Right atrium auricular region (tissue), 2 donors: ENCODE data around the gene SRGAP1. TPM values are rescaled to one million over a fixed set of nuclear protein-coding genes. Genes with fewer than 3 reads are reported as not detected.

Experiments
- DNase-seq: peaks from one replicate; pipeline ENCODE4 v3.0.0-alpha.2; 2019; ENCODE audit warnings: low spot score
- H3K27ac ChIP-seq, 2 donors: fragments of 200-600 bp; sonication (generic); 1 replicate in 1 of 2; 2 replicates in 1 of 2; pipeline ENCODE4 v1.5.1; 2016 to 2019
- H3K27me3 ChIP-seq, 2 donors: fragments of 200-600 bp; sonication (generic); one replicate each; pipeline versions ENCODE4 v1.5.1 to v1.6.0; 2017 to 2019
- H3K36me3 ChIP-seq: fragments of 200-600 bp; sonication (generic); one replicate; pipeline ENCODE4 v1.5.1; 2016
- H3K4me1 ChIP-seq, 2 donors: fragments of 200-600 bp; sonication (generic); one replicate each; pipeline versions ENCODE4 v1.5.1 to v1.6.0; 2017 to 2019
- H3K4me3 ChIP-seq, 2 donors: fragments of 200-600 bp; sonication (generic); 1 replicate in 1 of 2; 2 replicates in 1 of 2; pipeline ENCODE4 v1.5.1; 2017 to 2019; ENCODE audit warnings: mild to moderate bottlenecking in 1 of 2, moderate library complexity in 1 of 2
- H3K9me3 ChIP-seq, 2 donors: fragments of 200-600 bp; sonication (generic); one replicate each; pipeline ENCODE4 v1.5.1; 2019
- CTCF ChIP-seq, 2 donors: fragments of 200-600 bp; sonication (generic); IDR thresholded peaks; one replicate each; pipeline ENCODE4 v1.5.1; 2019; ENCODE audit warnings: antibody characterized with exemption in 2 of 2
- total RNA-seq, 2 donors: library from RNA; depleted of rRNA; stranded (reverse); fragments of >200 nt; gene quantifications; one replicate each; pipeline ENCODE4 v1.1.0, GENCODE V29; 2016

SRGAP1 gene
- total RNA-seq, 2 donors from 2014 or later = 1.4 to 3.3 TPM

GRCh38 chr12:63823040-63823439, 21.5 kb upstream of the SRGAP1 start:
- no peak for DNase-seq
- TF ChIP-seq CTCF (IDR thresholded peaks at IDR 0.05) = no peak
- H3K27me3 ChIP-seq = no peaks in the 10 kb centered on the region
- H3K36me3 ChIP-seq = no peaks in the 10 kb centered on the region
- H3K27ac ChIP-seq = no peak overlapping the region
- H3K4me3 ChIP-seq = no peak overlapping the region
- no peaks in the 10 kb centered on the region for H3K4me1 ChIP-seq
- H3K9me3 ChIP-seq = peaks cover 0 to 6% of the 10 kb centered on the region in 2 donors

- H3K9me3 ChIP-seq = no peaks in the 10 kb centered on the region
- H3K27ac ChIP-seq = no peak overlapping the region
- H3K36me3 ChIP-seq = no peaks in the 10 kb centered on the region
- no peak for DNase-seq
- peak; percentile 46 to 74 for TF ChIP-seq CTCF (IDR thresholded peaks at IDR 0.05)
- no peak overlapping the region for H3K4me3 ChIP-seq
- H3K4me1 ChIP-seq = no peaks in the 10 kb centered on the region
- H3K27me3 ChIP-seq = no peaks in the 10 kb centered on the region
Observed at GRCh38 chr12:63826006-63826585, 18.4 kb upstream of the SRGAP1 start.

GRCh38 chr12:63828867-63829266, 15.6 kb upstream of the SRGAP1 start:
- no peaks in the 10 kb centered on the region for H3K4me1 ChIP-seq
- no peak for DNase-seq
- H3K36me3 ChIP-seq = no peaks in the 10 kb centered on the region
- H3K27me3 ChIP-seq = no peaks in the 10 kb centered on the region
- TF ChIP-seq CTCF (IDR thresholded peaks at IDR 0.05) = no peak
- H3K4me3 ChIP-seq = no peak overlapping the region
- H3K27ac ChIP-seq = no peak overlapping the region
- no peaks in the 10 kb centered on the region for H3K9me3 ChIP-seq

GRCh38 chr12:63836046-63836445, 8.5 kb upstream of the SRGAP1 start:
- H3K4me1 ChIP-seq = no peaks in the 10 kb centered on the region

GRCh38 chr12:63836936-63837335, 7.6 kb upstream of the SRGAP1 start:
- Histone ChIP-seq H3K4me3 (no peak overlapping the region), H3K27ac (no peak overlapping the region), H3K9me3 (no peaks in the 10 kb centered on the region), H3K4me1 (no peaks in the 10 kb centered on the region), H3K27me3 (no peaks in the 10 kb centered on the region), H3K36me3 (no peaks in the 10 kb centered on the region)
- no peak for TF ChIP-seq CTCF (IDR thresholded peaks at IDR 0.05)
- DNase-seq = no peak

More at GRCh38 chr12:63836046-63836445, 8.5 kb upstream of the SRGAP1 start:
- no peak for DNase-seq
- no peak overlapping the region for H3K27ac ChIP-seq
- no peaks in the 10 kb centered on the region for H3K27me3 ChIP-seq
- H3K36me3 ChIP-seq = no peaks in the 10 kb centered on the region
- no peaks in the 10 kb centered on the region for H3K9me3 ChIP-seq
- no peak overlapping the region for H3K4me3 ChIP-seq
- TF ChIP-seq CTCF (IDR thresholded peaks at IDR 0.05) = no peak

- no peaks in the 10 kb centered on the region for H3K9me3 ChIP-seq
- H3K27ac ChIP-seq = no peak overlapping the region
- no peak for DNase-seq
- no peaks in the 10 kb centered on the region for H3K27me3 ChIP-seq
- H3K4me1 ChIP-seq = no peaks in the 10 kb centered on the region
- H3K4me3 ChIP-seq = no peak overlapping the region
- no peak for TF ChIP-seq CTCF (IDR thresholded peaks at IDR 0.05)
- no peaks in the 10 kb centered on the region for H3K36me3 ChIP-seq
Observed at GRCh38 chr12:63838411-63838810, 6.1 kb upstream of the SRGAP1 start.
